Endothelial cell of umbilical vein (primary cell): Measurements from ENCODE around the gene DNAJC8. TPM values are rescaled to one million over a fixed set of nuclear protein-coding genes. Genes with fewer than 3 reads are reported as not detected.

ENCODE experiments used
- BruUV-seq: library from RNA; stranded (reverse); fragments of 400-500 nt; replicated peaks from 2 replicates; lab custom pipeline; 2021; lab: Mats Ljungman, UMichigan
- CTCF ChIA-PET: fragments of 300-600, 350-600 bp; sonication (Branson Sonifier 250); formaldehyde crosslinking; loops from one replicate; lab custom pipeline; 2021; ENCODE audit warnings: antibody characterized with exemption, inconsistent platforms; lab: Charles Lee
- POLR2A ChIA-PET: fragments of 300-600, 350-600 bp; sonication (Branson Sonifier 250); formaldehyde crosslinking; loops from one replicate; lab custom pipeline; 2021; ENCODE audit warnings: antibody characterized with exemption, inconsistent platforms; lab: Charles Lee
- DNase-seq: peaks from one replicate; pipeline ENCODE4 v3.0.0-alpha.2; 2011; ENCODE audit warnings: low read depth, low spot score
- FAIRE-seq: peaks from 2 replicates; lab custom pipeline; 2011; peaks lifted over from hg19 to GRCh38; lab: Jason Lieb, UNC
- H2AFZ ChIP-seq: 2 replicates; pipeline ENCODE4 v1.6.0; 2012; ENCODE audit warnings: low read depth, low read length, control low read depth, inconsistent platforms
- H3K27ac ChIP-seq: 2 replicates; pipeline ENCODE4 v1.5.1; 2011; ENCODE audit warnings: low read depth, mild to moderate bottlenecking, control low read depth, low read length, moderate library complexity; ENCODE audit not compliant: insufficient read depth
- H3K27me3 ChIP-seq, 2 experiments: 2 replicates each; pipeline versions ENCODE4 v1.6.0 to v1.6.1; 2011; ENCODE audit warnings: low read length in 2 of 2, mixed read lengths in 1 of 2; ENCODE audit not compliant: control insufficient read depth in 2 of 2, insufficient read depth in 2 of 2
- H3K36me3 ChIP-seq, 2 experiments: 2 replicates in 1 of 2; 3 replicates in 1 of 2; pipeline ENCODE4 v1.5.1; 2011; ENCODE audit warnings: low read length in 2 of 2, mild to moderate bottlenecking in 1 of 2, moderate library complexity in 1 of 2; ENCODE audit not compliant: control insufficient read depth in 2 of 2, insufficient read depth in 2 of 2; ENCODE audit errors: extremely low read depth in 1 of 2
- H3K4me1 ChIP-seq: 3 replicates; pipeline ENCODE4 v1.5.1; 2011; ENCODE audit warnings: mild to moderate bottlenecking, low read length; ENCODE audit not compliant: control insufficient read depth, insufficient read depth; ENCODE audit errors: extremely low read depth
- H3K4me2 ChIP-seq: 2 replicates; pipeline ENCODE4 v1.6.1; 2011; ENCODE audit warnings: low read length, control low read depth, mixed read lengths; ENCODE audit not compliant: insufficient read depth
- H3K4me3 ChIP-seq, 3 experiments: fragments of 200-600 bp in 1 of 3; sonication (generic), shearing (Covaris generic) in 1 of 3; replicated peaks in 1 of 3; 2 replicates each; pipeline ENCODE4 v1.5.1; 2011 to 2016; ENCODE audit warnings: control low read depth in 3 of 3, low read length in 3 of 3, mild to moderate bottlenecking in 2 of 3, inconsistent platforms in 1 of 3, low read depth in 1 of 3, moderate library complexity in 1 of 3; ENCODE audit not compliant: insufficient read depth in 1 of 3
- H3K79me2 ChIP-seq: 2 replicates; pipeline ENCODE4 v1.6.0; 2012; ENCODE audit warnings: low read length, inconsistent platforms; ENCODE audit not compliant: control insufficient read depth, insufficient read depth
- H3K9ac ChIP-seq: replicated peaks from 2 replicates; pipeline ENCODE3; 2011; ENCODE audit warnings: low read length, control low read depth; ENCODE audit not compliant: insufficient read depth; ENCODE audit errors: extremely low read depth
- H3K9me1 ChIP-seq: replicated peaks from 3 replicates; pipeline ENCODE4 v1.6.0; 2011; ENCODE audit warnings: mild to moderate bottlenecking, low read length; ENCODE audit not compliant: control insufficient read depth, insufficient read depth; ENCODE audit errors: extremely low read depth
- H3K9me3 ChIP-seq: replicated peaks from 2 replicates; pipeline ENCODE4 v1.5.1; 2012; ENCODE audit warnings: low read length, inconsistent platforms; ENCODE audit not compliant: control insufficient read depth, insufficient read depth
- H4K20me1 ChIP-seq: replicated peaks from 2 replicates; pipeline ENCODE3; 2011; ENCODE audit warnings: mild to moderate bottlenecking, low read length; ENCODE audit not compliant: control insufficient read depth, insufficient read depth; ENCODE audit errors: extremely low read depth
- CTCF ChIP-seq, 2 donors: IDR thresholded peaks; 1 replicate in 1 of 2; 2 replicates in 1 of 2; pipeline ENCODE4 v1.5.1; 2011; ENCODE audit warnings: low read length in 2 of 2, mild to moderate bottlenecking in 2 of 2, moderate library complexity in 2 of 2, control low read depth in 1 of 2, inconsistent platforms in 1 of 2, low read depth in 1 of 2; ENCODE audit not compliant: insufficient read depth in 1 of 2; ENCODE audit errors: extremely low read depth in 1 of 2
- EZH2 ChIP-seq: IDR thresholded peaks from 2 replicates; pipeline ENCODE4 v1.6.1; 2012; ENCODE audit warnings: borderline replicate concordance, low read depth, mild to moderate bottlenecking, moderate library complexity, low read length, inconsistent platforms; ENCODE audit not compliant: severe bottlenecking
- FOS ChIP-seq: IDR thresholded peaks from 2 replicates; pipeline ENCODE4 v1.6.1; 2011; ENCODE audit warnings: mild to moderate bottlenecking, low read length, moderate library complexity, borderline replicate concordance; ENCODE audit not compliant: insufficient read depth
- GATA2 ChIP-seq: IDR thresholded peaks from 2 replicates; pipeline ENCODE4 v1.7.0; 2011; ENCODE audit warnings: low read depth, mild to moderate bottlenecking, moderate library complexity, mixed read lengths, low read length; ENCODE audit not compliant: insufficient read length, insufficient read depth
- JUN ChIP-seq: IDR thresholded peaks from 2 replicates; pipeline ENCODE4 v1.6.1; 2011; ENCODE audit warnings: borderline replicate concordance, low read depth; ENCODE audit not compliant: insufficient read length, insufficient read depth
- MAX ChIP-seq: IDR thresholded peaks from 2 replicates; pipeline ENCODE4 v1.6.1; 2011; ENCODE audit not compliant: insufficient read depth, insufficient read length
- MYC ChIP-seq: IDR thresholded peaks from one replicate; pipeline ENCODE4 v1.6.1; 2011; ENCODE audit warnings: mild to moderate bottlenecking, low read depth, low read length
- POLR2A ChIP-seq: IDR thresholded peaks from 2 replicates; pipeline ENCODE4 v1.6.1; 2012; ENCODE audit warnings: low read depth, mild to moderate bottlenecking, control low read depth, low read length
- POLR2AphosphoS5 ChIP-seq: IDR thresholded peaks from 2 replicates; pipeline ENCODE4 v1.6.1; 2012; ENCODE audit warnings: low read depth, mild to moderate bottlenecking, control low read depth, low read length, moderate library complexity; ENCODE audit not compliant: insufficient read depth
- dilution Hi-C: fragments of 300-500 bp; cut with MboI; formaldehyde crosslinking; loops from one replicate; pipeline ENCODE4 v1.15.0; 2019; ENCODE audit warnings: low sequenced_read_pairs; ENCODE audit not compliant: extremely low pct_ligation_motif_present
- intact Hi-C: fragments of 100-400 bp; cut with micrococcal nuclease; formaldehyde crosslinking; loops from one replicate; pipeline ENCODE4 v1.10.0; 2022
- polyA plus RNA-seq, 4 experiments: library from polyadenylated mRNA; depleted of rRNA in 3 of 4; stranded (reverse) in 3 of 4; unstranded in 1 of 4; fragments of >200 nt; gene quantifications; 2 replicates each; pipeline versions ENCODE4 v1.2.1 to v1.2.3, GENCODE V29; 2011 to 2012; ENCODE audit warnings: missing spikeins in 1 of 4
- total RNA-seq: library from RNA; stranded (reverse); gene quantifications from 2 replicates; pipeline ENCODE4 v1.2.3, GENCODE V29; 2021

Gene DNAJC8
- total and polyA plus RNA-seq, 2 donors (not counting 3 experiments of a cell fraction or from before 2014, with no cell fraction given), result 71.0 to 106 TPM

GRCh38 chr1:28247612-28248272, 14.9 kb upstream of the DNAJC8 start:
- Histone ChIP-seq H3K4me2 (peak overlapping the region; percentile 90), H3K36me3 (no peaks in the 10 kb centered on the region), H3K4me3 (peak overlapping the region in 2 of 3 experiments; percentile 12 to 51), H3K9me3 (no peaks in the 10 kb centered on the region), H3K9ac (peak overlapping the region; percentile 13), H3K9me1 (no peaks in the 10 kb centered on the region), H3K27me3 (no peaks in the 10 kb centered on the region), H3K79me2 (peaks cover 2% of the 10 kb centered on the region), H4K20me1 (no peaks in the 10 kb centered on the region), H3K4me1 (peaks cover 29% of the 10 kb centered on the region), H2AFZ (peak overlapping the region; percentile 98), H3K27ac (peak overlapping the region; percentile 22)
- intact Hi-C loops, result loop anchor here (1.0 to 2.0 kb wide), 7 partner anchors 12 to 629 kb away; partner anchors contain the start of genes MED18 and SESN2
- ChIA-PET CTCF (interaction anchor here (0.6 to 3.6 kb wide), 38 partner anchors 11 to 630 kb away, joined by 3 to 83 read pairs (median 8); partner anchors contain the start of genes ATP5IF1, MED18, PHACTR4 and SESN2), POLR2A (interaction anchor here (1.1 to 2.3 kb wide), 4 partner anchors 11 to 334 kb away, joined by 3 to 13 read pairs (median 7); partner anchors contain the start of genes RCC1 and SESN2)
- FAIRE-seq (peak; percentile 47), DNase-seq (no peak)
- BruUV-seq, result no TSS peak
- TF ChIP-seq POLR2A, result no peak
- TF ChIP-seq CTCF (IDR thresholded peaks at IDR 0.05; ENCODE audit: extremely low read depth in 1 of 2, insufficient read depth in 1 of 2, low read depth in 1 of 2, low read length in 2 of 2), result no peak
- TF ChIP-seq EZH2, result no peak
- no peak for TF ChIP-seq GATA2
- TF ChIP-seq JUN, result no peak
- TF ChIP-seq MAX, result no peak
- no peak for TF ChIP-seq FOS
- TF ChIP-seq MYC, result no peak
- TF ChIP-seq POLR2AphosphoS5, result no peak
- dilution Hi-C loops, result no loop called here
